ENCODE data around the gene RNF213.

RNF213 gene

DNA sequence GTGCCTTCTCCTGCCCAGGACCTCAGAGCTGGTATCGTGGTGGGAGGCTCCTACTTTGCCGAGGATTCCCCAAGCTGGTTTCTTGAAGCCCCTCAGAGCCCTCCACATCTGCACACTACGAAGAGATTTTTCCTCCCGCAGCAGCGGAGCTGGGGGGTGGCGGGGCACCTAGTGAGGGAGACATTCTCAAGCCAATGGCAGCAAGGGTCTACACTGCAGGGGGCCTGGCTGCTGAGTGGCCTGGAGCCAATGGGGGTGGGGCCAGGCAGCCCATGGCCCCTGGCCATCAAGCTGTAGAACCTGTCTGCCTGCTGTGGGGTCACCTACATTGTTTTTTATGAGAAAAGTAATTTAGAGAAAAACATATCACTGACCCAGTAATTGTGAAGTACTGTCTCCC is 35.4 kb upstream of the RNF213 start:
- TF ChIP-seq, protein P1, sequence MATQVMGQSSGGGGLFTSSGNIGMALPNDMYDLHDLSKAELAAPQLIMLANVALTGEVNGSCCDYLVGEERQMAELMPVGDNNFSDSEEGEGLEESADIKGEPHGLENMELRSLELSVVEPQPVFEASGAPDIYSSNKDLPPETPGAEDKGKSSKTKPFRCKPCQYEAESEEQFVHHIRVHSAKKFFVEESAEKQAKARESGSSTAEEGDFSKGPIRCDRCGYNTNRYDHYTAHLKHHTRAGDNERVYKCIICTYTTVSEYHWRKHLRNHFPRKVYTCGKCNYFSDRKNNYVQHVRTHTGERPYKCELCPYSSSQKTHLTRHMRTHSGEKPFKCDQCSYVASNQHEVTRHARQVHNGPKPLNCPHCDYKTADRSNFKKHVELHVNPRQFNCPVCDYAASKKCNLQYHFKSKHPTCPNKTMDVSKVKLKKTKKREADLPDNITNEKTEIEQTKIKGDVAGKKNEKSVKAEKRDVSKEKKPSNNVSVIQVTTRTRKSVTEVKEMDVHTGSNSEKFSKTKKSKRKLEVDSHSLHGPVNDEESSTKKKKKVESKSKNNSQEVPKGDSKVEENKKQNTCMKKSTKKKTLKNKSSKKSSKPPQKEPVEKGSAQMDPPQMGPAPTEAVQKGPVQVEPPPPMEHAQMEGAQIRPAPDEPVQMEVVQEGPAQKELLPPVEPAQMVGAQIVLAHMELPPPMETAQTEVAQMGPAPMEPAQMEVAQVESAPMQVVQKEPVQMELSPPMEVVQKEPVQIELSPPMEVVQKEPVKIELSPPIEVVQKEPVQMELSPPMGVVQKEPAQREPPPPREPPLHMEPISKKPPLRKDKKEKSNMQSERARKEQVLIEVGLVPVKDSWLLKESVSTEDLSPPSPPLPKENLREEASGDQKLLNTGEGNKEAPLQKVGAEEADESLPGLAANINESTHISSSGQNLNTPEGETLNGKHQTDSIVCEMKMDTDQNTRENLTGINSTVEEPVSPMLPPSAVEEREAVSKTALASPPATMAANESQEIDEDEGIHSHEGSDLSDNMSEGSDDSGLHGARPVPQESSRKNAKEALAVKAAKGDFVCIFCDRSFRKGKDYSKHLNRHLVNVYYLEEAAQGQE (IDR thresholded peaks at IDR 0.05; ENCODE audit: insufficient read depth in 1 of 2, low read depth in 2 of 2, low read length in 2 of 2) = no peak
- no peak for TF ChIP-seq FOXP2 (optimal IDR thresholded peaks at IDR 0.05; ENCODE audit: borderline replicate concordance, extremely low read depth, extremely low read length, insufficient read depth)
- TF ChIP-seq SIN3A (IDR thresholded peaks at IDR 0.05; ENCODE audit: borderline replicate concordance, insufficient read depth, low read length) = no peak
- TF ChIP-seq POLR2AphosphoS5 (IDR thresholded peaks at IDR 0.05; ENCODE audit: low read depth, low read length) = no peak
- no peak for TF ChIP-seq TAF1 (IDR thresholded peaks at IDR 0.05; ENCODE audit: borderline replicate concordance, insufficient read depth, low read length)

GRCh38 chr17:80227156-80227555 is 33.5 kb upstream of the RNF213 start:
- no peak for TF ChIP-seq FOXP2 (optimal IDR thresholded peaks at IDR 0.05; ENCODE audit: borderline replicate concordance, extremely low read depth, extremely low read length, insufficient read depth)
- TF ChIP-seq, protein P1 (IDR thresholded peaks at IDR 0.05; ENCODE audit: insufficient read depth in 1 of 2, low read depth in 2 of 2, low read length in 2 of 2) = no peak
- TF ChIP-seq TAF1 (IDR thresholded peaks at IDR 0.05; ENCODE audit: borderline replicate concordance, insufficient read depth, low read length) = no peak

DNA sequence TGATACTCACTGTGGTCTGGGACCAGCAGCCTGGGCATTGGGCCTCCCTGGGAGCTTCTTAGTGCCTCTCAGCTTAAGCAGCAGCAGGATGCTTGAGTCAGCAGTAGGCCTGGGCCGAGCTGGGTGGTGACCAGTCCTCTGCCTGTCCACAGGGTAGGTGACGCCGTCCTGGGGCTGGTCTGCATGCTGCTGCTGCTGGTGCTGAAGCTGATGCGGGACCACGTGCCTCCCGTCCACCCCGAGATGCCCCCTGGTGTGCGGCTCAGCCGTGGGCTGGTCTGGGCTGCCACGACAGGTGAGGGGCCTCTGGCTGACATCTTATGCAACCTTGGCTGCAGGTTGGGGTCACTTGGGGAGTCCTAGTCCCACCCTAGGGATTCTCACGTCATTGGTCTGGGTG is 33.0 kb upstream of the RNF213 start:
- no peak for TF ChIP-seq TAF1 (IDR thresholded peaks at IDR 0.05; ENCODE audit: borderline replicate concordance, insufficient read depth, low read length)
- TF ChIP-seq FOXP2 (optimal IDR thresholded peaks at IDR 0.05; ENCODE audit: borderline replicate concordance, extremely low read depth, extremely low read length, insufficient read depth) = no peak
- TF ChIP-seq SIN3A (IDR thresholded peaks at IDR 0.05; ENCODE audit: borderline replicate concordance, insufficient read depth, low read length) = no peak
- no peak for TF ChIP-seq POLR2AphosphoS5 (IDR thresholded peaks at IDR 0.05; ENCODE audit: low read depth, low read length)

DNA sequence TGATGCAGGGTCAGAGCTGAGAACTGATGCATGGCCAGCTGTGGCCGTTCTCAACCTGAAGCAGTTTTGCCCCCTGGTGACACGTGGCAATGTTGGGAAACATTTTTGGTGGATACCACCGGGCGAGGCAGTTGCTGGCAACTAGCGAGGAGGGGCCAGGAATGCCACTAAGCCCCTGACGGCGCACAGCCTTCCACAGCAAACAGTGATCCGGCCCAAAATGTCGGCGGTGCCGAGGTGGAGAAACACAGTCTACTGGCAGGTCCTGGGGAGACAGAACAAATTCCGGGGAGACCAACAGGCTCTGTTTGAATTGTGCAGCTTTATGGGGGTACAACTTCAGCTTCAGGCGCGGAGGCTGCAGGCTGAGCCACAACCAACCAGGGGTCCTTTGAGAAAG is 32.2 kb upstream of the RNF213 start:
- TF ChIP-seq SIN3A (IDR thresholded peaks at IDR 0.05; ENCODE audit: borderline replicate concordance, insufficient read depth, low read length) (no peak), TAF1 (IDR thresholded peaks at IDR 0.05; ENCODE audit: borderline replicate concordance, insufficient read depth, low read length) (no peak), FOXP2 (optimal IDR thresholded peaks at IDR 0.05; ENCODE audit: borderline replicate concordance, extremely low read depth, extremely low read length, insufficient read depth) (no peak), POLR2AphosphoS5 (IDR thresholded peaks at IDR 0.05; ENCODE audit: low read depth, low read length) (no peak)
- TF ChIP-seq, protein P1 (IDR thresholded peaks at IDR 0.05; ENCODE audit: insufficient read depth in 1 of 2, low read depth in 2 of 2, low read length in 2 of 2) = no peak

GRCh38 chr17:80229011-80229410 is 31.6 kb upstream of the RNF213 start:
- no peak for TF ChIP-seq TAF1 (IDR thresholded peaks at IDR 0.05; ENCODE audit: borderline replicate concordance, insufficient read depth, low read length)
- TF ChIP-seq SIN3A (IDR thresholded peaks at IDR 0.05; ENCODE audit: borderline replicate concordance, insufficient read depth, low read length) = no peak
- TF ChIP-seq, protein P1 (IDR thresholded peaks at IDR 0.05; ENCODE audit: insufficient read depth in 1 of 2, low read depth in 2 of 2, low read length in 2 of 2) = no peak
- no peak for TF ChIP-seq POLR2AphosphoS5 (IDR thresholded peaks at IDR 0.05; ENCODE audit: low read depth, low read length)
- TF ChIP-seq FOXP2 (optimal IDR thresholded peaks at IDR 0.05; ENCODE audit: borderline replicate concordance, extremely low read depth, extremely low read length, insufficient read depth) = no peak

Measured in PFSK-1 (cell line).